HUES6 (cell line): Measurements from ENCODE around the gene GOLGA6L10.
"Not testable (repeated sequence)": the region's sequence is repeated elsewhere in the genome, so short reads cannot be mapped to it uniquely, and the experiment has no call there.

ENCODE experiments used
- H3K27ac ChIP-seq: 2 replicates; pipeline ENCODE4 v1.7.0; 2013; ENCODE audit warnings: low read depth, mild to moderate bottlenecking, low read length, inconsistent platforms
- H3K27me3 ChIP-seq: 2 replicates; pipeline ENCODE4 v1.6.1; 2013; ENCODE audit warnings: low read length; ENCODE audit not compliant: control insufficient read depth, insufficient read depth
- H3K36me3 ChIP-seq: 2 replicates; pipeline ENCODE4 v1.6.1; 2013; ENCODE audit warnings: low read length; ENCODE audit not compliant: control insufficient read depth, insufficient read depth
- H3K4me1 ChIP-seq: 2 replicates; pipeline ENCODE4 v1.6.1; 2013; ENCODE audit warnings: low read length; ENCODE audit not compliant: control insufficient read depth, insufficient read depth
- H3K4me3 ChIP-seq: 2 replicates; pipeline ENCODE4 v1.5.1; 2013; ENCODE audit warnings: low read depth, low read length
- H3K9ac ChIP-seq: one replicate; pipeline ENCODE4 v1.6.1; 2013; ENCODE audit warnings: mild to moderate bottlenecking, low read length
- H3K9me3 ChIP-seq: 2 replicates; pipeline ENCODE4 v1.6.1; 2013; ENCODE audit warnings: low read depth, low read length; ENCODE audit not compliant: control insufficient read depth, insufficient read depth

The GOLGA6L10 gene

GRCh38 chr15:82342632-82343374 is 6.5 kb downstream of the GOLGA6L10 start:
- H3K27me3 ChIP-seq, H3K9ac ChIP-seq, H3K9me3 ChIP-seq, H3K27ac ChIP-seq, H3K4me1 ChIP-seq, H3K4me3 ChIP-seq, H3K36me3 ChIP-seq: not testable (repeated sequence)

GRCh38 chr15:82338573-82338972 is 10.7 kb downstream of the GOLGA6L10 start:
- not testable (repeated sequence) for H3K9me3 ChIP-seq, H3K36me3 ChIP-seq, H3K4me3 ChIP-seq, H3K9ac ChIP-seq, H3K27ac ChIP-seq, H3K4me1 ChIP-seq, H3K27me3 ChIP-seq

- not testable (repeated sequence) for H3K36me3 ChIP-seq, H3K9me3 ChIP-seq, H3K4me1 ChIP-seq, H3K27me3 ChIP-seq, H3K27ac ChIP-seq, H3K9ac ChIP-seq, H3K4me3 ChIP-seq
These were observed 11.2 kb downstream of the GOLGA6L10 start for GRCh38 chr15:82338053-82338452.

- not testable (repeated sequence) for H3K4me3 ChIP-seq, H3K4me1 ChIP-seq, H3K9ac ChIP-seq, H3K27me3 ChIP-seq, H3K9me3 ChIP-seq, H3K36me3 ChIP-seq, H3K27ac ChIP-seq
These were observed 12.2 kb downstream of the GOLGA6L10 start for GRCh38 chr15:82337051-82337450.

GRCh38 chr15:82336180-82336647 is 13.1 kb downstream of the GOLGA6L10 start:
- not testable (repeated sequence) for H3K4me1 ChIP-seq, H3K4me3 ChIP-seq, H3K9ac ChIP-seq, H3K9me3 ChIP-seq, H3K36me3 ChIP-seq, H3K27ac ChIP-seq, H3K27me3 ChIP-seq

GRCh38 chr15:82335006-82335405 is 14.3 kb downstream of the GOLGA6L10 start:
- H3K9me3 ChIP-seq, H3K4me1 ChIP-seq, H3K27me3 ChIP-seq, H3K27ac ChIP-seq, H3K9ac ChIP-seq, H3K4me3 ChIP-seq, H3K36me3 ChIP-seq: not testable (repeated sequence)

DNA sequence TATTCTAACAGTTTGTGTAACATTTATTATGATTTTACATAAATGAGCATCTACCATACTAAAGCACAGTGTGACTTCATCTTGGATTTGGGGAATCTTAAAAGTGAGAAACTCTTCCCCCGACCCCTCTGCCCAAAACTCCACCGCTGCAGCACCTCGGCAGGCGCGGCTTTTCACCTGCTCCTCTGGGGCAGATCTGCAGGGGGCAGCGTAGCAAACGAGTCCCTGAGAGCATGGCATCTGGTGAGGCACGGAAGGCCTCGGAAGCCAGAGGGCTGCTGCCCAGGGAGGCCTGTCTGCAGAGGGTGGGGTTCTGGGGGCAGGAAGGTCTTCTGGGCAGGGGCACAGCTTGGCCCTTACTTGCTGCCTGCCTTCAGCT is 14.7 kb downstream of the GOLGA6L10 start:
- not testable (repeated sequence) for H3K27ac ChIP-seq, H3K27me3 ChIP-seq, H3K36me3 ChIP-seq, H3K9ac ChIP-seq, H3K4me3 ChIP-seq, H3K9me3 ChIP-seq, H3K4me1 ChIP-seq

DNA sequence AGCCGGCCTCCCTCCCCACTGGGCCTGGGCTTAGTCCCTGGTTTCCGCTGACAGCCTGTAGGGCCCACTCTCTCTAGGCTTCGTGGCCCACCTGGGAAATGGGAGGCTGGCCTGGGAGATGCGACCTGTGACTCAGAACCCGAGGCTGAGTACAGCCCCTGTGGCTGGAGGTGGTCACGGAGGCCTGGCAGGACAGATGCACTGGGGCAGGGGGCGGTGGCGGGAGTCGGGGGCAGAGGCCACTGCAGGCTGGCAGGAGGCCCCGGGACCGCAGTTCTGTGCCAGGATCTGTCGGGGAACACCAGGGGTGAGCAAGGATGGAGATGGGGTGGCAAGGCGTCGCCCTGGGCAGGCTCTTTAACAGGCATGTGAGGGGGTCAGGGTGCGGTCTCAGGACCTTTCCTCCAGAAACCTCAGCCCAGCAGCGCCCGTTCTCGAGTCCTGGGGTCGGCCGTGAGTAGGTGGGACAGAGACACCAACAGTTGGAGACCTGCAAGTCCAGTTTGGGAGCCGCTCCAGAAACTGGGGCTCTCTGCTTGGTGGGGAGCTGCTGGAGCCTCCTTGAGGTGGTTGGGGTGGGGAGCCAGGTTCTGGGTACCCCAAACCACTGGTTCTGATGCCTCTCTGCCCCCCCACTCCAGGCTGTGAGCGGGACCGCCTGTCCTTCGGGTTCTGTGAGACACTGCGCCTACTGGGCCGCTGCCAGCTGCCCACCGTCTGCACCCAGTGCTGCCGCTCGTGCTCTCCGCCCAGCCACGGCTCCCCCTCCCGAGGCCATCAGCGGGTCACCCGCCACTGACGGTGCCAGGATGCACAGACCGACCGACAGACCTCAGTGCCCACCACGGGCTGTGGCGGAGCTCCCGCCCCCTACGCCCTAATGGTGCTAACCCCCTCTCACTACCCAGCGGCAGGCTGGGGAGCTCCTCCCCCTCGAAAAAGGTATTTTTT is 15.4 kb downstream of the GOLGA6L10 start:
- H3K36me3 ChIP-seq, H3K4me1 ChIP-seq, H3K9me3 ChIP-seq, H3K9ac ChIP-seq, H3K27ac ChIP-seq, H3K27me3 ChIP-seq, H3K4me3 ChIP-seq: not testable (repeated sequence)

GRCh38 chr15:82332711-82333602 is 16.3 kb downstream of the GOLGA6L10 start:
- H3K36me3 ChIP-seq, H3K27me3 ChIP-seq, H3K27ac ChIP-seq, H3K9ac ChIP-seq, H3K4me3 ChIP-seq, H3K9me3 ChIP-seq, H3K4me1 ChIP-seq: not testable (repeated sequence)

GRCh38 chr15:82331576-82332304 is 17.5 kb downstream of the GOLGA6L10 start:
- H3K27ac ChIP-seq, H3K27me3 ChIP-seq, H3K4me3 ChIP-seq, H3K36me3 ChIP-seq, H3K4me1 ChIP-seq, H3K9ac ChIP-seq, H3K9me3 ChIP-seq: not testable (repeated sequence)
